BJ (cell line): ENCODE measurements around the gene FGF14. TPM values are rescaled to one million over a fixed set of nuclear protein-coding genes. Genes with fewer than 3 reads are reported as not detected.

Source experiments
- CTCF ChIA-PET: fragments of 350-600 bp; formaldehyde crosslinking; extraction: SDS; loops from one replicate; lab custom pipeline; 2021; ENCODE audit warnings: antibody characterized with exemption, inconsistent platforms; lab: Yijun Ruan, JAX
- POLR2A ChIA-PET: fragments of 300-600 bp; sonication (Branson Sonifier 250); formaldehyde crosslinking; extraction: SDS; loops from one replicate; lab custom pipeline; 2021; ENCODE audit warnings: antibody characterized with exemption; lab: Charles Lee
- DNase-seq: peaks from one replicate; pipeline ENCODE4 v3.0.0-alpha.2; 2011; ENCODE audit warnings: low read depth
- H3K27me3 ChIP-seq: 2 replicates; pipeline ENCODE4 v1.6.0; 2011; ENCODE audit warnings: low read length; ENCODE audit not compliant: control insufficient read depth, insufficient read depth
- H3K36me3 ChIP-seq: 2 replicates; pipeline ENCODE4 v1.5.1; 2011; ENCODE audit warnings: low read length; ENCODE audit not compliant: control insufficient read depth, insufficient read depth
- H3K4me3 ChIP-seq: 2 replicates; pipeline ENCODE4 v1.5.1; 2011; ENCODE audit warnings: low read depth, mild to moderate bottlenecking, control low read depth, low read length
- polyA plus RNA-seq: library from polyadenylated mRNA; depleted of rRNA; stranded (reverse); fragments of >200 nt; gene quantifications from 2 replicates; pipeline ENCODE4 v1.2.3, GENCODE V29; 2011
- TF ChIP-seq, protein P1 (sequence below): IDR thresholded peaks from 2 replicates; pipeline ENCODE4 v1.5.1; 2011; ENCODE audit warnings: low read depth, mild to moderate bottlenecking, control low read depth, inconsistent platforms, low read length, moderate library complexity; ENCODE audit not compliant: insufficient read depth

Gene FGF14
- polyA plus RNA-seq, 1 experiment: 0.01 TPM

GRCh38 chr13:102091231-102091630, 310.6 kb downstream of the FGF14 start:
- H3K27me3 ChIP-seq: no peaks in the 10 kb centered on the region
- DNase-seq: no peak

DNA sequence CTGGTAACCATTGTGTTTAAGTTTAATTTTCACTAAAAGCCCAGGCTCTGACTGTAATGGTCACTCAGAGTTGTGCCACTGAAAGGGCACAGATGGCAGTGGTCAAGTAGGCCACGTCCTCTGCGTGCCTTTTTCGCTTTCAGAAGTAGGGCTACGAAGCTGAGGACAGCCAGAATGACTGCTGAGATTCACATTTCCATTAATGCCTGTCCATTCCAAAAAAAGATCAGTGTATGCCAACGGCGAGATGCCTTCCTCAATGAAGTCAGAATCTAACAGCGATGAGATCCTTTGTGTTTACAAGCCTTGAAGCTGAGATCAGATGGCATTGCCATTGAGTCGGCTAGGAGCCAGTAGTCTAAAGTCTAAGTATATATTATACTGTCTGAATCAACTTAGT, 311.3 kb downstream of the FGF14 start:
- Histone ChIP-seq H3K4me3 (no peak overlapping the region), H3K36me3 (no peaks in the 10 kb centered on the region), H3K27me3 (no peaks in the 10 kb centered on the region)
- DNase-seq: no peak
- POLR2A ChIA-PET: no interaction called here
- CTCF ChIA-PET: no interaction called here
- TF ChIP-seq, protein P1, sequence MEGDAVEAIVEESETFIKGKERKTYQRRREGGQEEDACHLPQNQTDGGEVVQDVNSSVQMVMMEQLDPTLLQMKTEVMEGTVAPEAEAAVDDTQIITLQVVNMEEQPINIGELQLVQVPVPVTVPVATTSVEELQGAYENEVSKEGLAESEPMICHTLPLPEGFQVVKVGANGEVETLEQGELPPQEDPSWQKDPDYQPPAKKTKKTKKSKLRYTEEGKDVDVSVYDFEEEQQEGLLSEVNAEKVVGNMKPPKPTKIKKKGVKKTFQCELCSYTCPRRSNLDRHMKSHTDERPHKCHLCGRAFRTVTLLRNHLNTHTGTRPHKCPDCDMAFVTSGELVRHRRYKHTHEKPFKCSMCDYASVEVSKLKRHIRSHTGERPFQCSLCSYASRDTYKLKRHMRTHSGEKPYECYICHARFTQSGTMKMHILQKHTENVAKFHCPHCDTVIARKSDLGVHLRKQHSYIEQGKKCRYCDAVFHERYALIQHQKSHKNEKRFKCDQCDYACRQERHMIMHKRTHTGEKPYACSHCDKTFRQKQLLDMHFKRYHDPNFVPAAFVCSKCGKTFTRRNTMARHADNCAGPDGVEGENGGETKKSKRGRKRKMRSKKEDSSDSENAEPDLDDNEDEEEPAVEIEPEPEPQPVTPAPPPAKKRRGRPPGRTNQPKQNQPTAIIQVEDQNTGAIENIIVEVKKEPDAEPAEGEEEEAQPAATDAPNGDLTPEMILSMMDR: no peak

More at GRCh38 chr13:102091231-102091630, 310.6 kb downstream of the FGF14 start:
- ChIA-PET POLR2A (no interaction called here), CTCF (no interaction called here)
- H3K4me3 ChIP-seq: no peak overlapping the region
- H3K36me3 ChIP-seq: no peaks in the 10 kb centered on the region
- TF ChIP-seq, protein P1: 0 out of 2 replicates have a peak, but pooled peaks have one; percentile 12

DNA sequence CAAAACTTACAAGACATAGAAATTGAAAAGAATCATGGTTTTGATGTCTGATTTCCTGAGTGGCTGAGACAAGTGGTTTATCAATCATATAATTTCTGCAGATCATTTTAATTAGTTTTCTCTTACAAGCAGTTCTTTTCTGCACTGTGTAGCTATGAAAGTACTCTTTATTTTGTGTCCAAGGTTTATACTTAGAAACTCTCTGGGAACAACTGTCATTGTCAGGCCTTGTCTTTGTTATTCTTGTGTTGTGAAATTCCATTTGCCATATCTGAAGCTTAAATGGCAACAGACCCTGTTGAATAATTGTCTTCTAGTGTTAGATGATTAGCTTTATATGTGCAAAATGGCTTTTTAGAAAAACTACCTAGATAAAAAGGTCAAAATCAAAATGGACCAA, 312.1 kb downstream of the FGF14 start:
- POLR2A ChIA-PET: no interaction called here
- no peak overlapping the region for H3K4me3 ChIP-seq
- no peaks in the 10 kb centered on the region for H3K36me3 ChIP-seq
- CTCF ChIA-PET: interaction anchor here (1.3 to 1.5 kb wide), 2 partner anchors 367 to 945 kb away, joined by 5 to 6 read pairs; no protein-coding TSS in a partner anchor
- no peaks in the 10 kb centered on the region for H3K27me3 ChIP-seq
- TF ChIP-seq, protein P1: no peak
- no peak for DNase-seq

DNA sequence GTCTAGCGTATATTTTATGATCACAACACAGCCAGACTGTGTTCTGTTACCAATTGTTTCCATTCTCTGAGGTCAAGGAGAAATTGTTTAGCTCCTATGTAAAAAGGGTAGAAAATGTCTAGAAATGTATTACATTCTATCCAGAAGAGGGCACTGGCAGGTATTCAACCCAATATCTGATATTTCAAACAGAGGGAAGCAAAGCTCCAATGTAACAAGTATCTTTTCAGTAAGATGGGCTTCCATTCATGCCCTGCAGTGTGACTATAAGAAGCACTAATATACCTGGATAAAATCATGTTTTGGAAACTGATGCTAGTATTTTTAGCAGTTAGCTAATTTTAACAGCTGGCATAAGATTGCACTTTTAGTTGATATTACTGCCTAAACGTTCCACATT, 312.7 kb downstream of the FGF14 start:
- Histone ChIP-seq H3K36me3 (no peaks in the 10 kb centered on the region), H3K27me3 (no peaks in the 10 kb centered on the region), H3K4me3 (no peak overlapping the region)
- POLR2A ChIA-PET: no interaction called here
- DNase-seq: no peak
- TF ChIP-seq, protein P1: 0 out of 2 replicates have a peak, but pooled peaks have one; percentile 20
- CTCF ChIA-PET: interaction anchor here (1.3 to 1.5 kb wide), 2 partner anchors 368 to 945 kb away, joined by 5 to 6 read pairs; no protein-coding TSS in a partner anchor

GRCh38 chr13:102073251-102073650, 328.6 kb downstream of the FGF14 start:
- TF ChIP-seq, protein P1: no peak
- CTCF ChIA-PET: no interaction called here
- Histone ChIP-seq H3K4me3 (no peak overlapping the region), H3K27me3 (no peaks in the 10 kb centered on the region), H3K36me3 (no peaks in the 10 kb centered on the region)
- no peak for DNase-seq
- POLR2A ChIA-PET: no interaction called here
